WI38 (cell line): Measurements from ENCODE around the gene MCTP2.
A peak's percentile ranks its signal among the peaks of the same experiment; 100 is the strongest.

Source experiments
- H3K4me3 ChIP-seq: 2 replicates; pipeline ENCODE4 v1.5.1; 2011; ENCODE audit warnings: low read depth, mild to moderate bottlenecking, control low read depth, low read length
- TF ChIP-seq, protein P1 (sequence below): IDR thresholded peaks from 2 replicates; pipeline ENCODE4 v1.5.1; 2012; ENCODE audit warnings: low read depth, mild to moderate bottlenecking, control low read depth, low read length

The MCTP2 gene

DNA sequence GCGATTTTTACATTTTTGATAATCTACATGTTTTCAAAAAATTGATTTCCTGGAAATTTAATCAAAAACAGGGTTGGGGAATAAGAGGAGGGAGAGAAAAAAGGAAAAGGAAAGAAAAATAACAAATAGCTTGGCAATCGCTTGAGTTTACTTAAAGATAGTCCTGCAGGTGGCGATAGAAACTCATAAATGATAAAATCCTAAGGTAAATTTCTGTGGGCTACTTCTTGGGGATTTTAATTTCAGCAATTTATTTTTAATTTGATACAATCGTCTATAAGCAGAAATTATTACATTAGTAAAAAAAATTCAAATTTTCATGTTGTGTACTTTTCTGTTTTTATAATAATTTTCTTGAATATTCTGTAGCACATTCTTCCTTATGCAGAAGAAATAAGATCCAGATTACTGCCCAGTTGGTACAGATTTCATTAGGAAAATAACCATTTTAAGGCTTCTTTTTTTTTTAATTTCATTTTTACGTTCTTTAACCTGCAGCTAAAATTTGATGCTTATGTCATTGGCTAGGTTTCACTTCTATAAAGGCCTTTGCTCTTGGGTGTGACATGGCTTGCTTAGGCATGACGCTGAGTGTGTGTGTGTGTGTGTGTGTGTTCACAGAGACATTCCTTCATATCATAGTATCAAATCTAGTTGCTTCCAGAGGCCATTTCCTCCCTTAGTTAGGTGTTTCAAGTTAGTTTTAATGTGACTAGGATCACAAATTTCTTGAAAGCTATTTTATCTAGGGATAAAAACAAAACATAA, 181.8 kb downstream of the MCTP2 start:
- TF ChIP-seq, protein P1, sequence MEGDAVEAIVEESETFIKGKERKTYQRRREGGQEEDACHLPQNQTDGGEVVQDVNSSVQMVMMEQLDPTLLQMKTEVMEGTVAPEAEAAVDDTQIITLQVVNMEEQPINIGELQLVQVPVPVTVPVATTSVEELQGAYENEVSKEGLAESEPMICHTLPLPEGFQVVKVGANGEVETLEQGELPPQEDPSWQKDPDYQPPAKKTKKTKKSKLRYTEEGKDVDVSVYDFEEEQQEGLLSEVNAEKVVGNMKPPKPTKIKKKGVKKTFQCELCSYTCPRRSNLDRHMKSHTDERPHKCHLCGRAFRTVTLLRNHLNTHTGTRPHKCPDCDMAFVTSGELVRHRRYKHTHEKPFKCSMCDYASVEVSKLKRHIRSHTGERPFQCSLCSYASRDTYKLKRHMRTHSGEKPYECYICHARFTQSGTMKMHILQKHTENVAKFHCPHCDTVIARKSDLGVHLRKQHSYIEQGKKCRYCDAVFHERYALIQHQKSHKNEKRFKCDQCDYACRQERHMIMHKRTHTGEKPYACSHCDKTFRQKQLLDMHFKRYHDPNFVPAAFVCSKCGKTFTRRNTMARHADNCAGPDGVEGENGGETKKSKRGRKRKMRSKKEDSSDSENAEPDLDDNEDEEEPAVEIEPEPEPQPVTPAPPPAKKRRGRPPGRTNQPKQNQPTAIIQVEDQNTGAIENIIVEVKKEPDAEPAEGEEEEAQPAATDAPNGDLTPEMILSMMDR = 0 out of 2 replicates have a peak, but pooled peaks have one; percentile 2
- no peak overlapping the region for H3K4me3 ChIP-seq

- TF ChIP-seq, protein P1 = no peak
- H3K4me3 ChIP-seq = no peak overlapping the region
These were observed 183.6 kb downstream of the MCTP2 start for GRCh38 chr15:94414916-94415315.

DNA sequence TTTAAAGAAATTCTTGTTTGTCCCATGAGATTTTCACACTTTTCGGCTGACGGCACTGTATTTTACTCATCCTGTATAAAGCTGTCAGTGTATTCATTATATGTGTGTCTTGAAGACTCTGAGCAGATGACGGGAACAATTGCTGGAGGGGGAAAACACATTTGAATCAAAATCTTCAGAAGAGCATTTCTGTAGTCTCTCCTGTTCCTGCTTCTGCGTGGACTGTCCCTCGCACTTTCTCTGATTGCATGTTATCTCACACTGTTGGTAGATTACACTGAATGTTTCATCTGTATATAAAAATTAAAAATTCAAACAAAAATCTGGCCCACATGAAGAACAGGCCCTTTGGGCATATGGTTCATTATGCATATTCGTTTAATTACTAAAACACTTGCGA, 184.9 kb downstream of the MCTP2 start:
- TF ChIP-seq, protein P1 = no peak
- H3K4me3 ChIP-seq = no peak overlapping the region

- TF ChIP-seq, protein P1 = no peak
- no peak overlapping the region for H3K4me3 ChIP-seq
These were observed 185.5 kb downstream of the MCTP2 start for GRCh38 chr15:94416820-94417219.

DNA sequence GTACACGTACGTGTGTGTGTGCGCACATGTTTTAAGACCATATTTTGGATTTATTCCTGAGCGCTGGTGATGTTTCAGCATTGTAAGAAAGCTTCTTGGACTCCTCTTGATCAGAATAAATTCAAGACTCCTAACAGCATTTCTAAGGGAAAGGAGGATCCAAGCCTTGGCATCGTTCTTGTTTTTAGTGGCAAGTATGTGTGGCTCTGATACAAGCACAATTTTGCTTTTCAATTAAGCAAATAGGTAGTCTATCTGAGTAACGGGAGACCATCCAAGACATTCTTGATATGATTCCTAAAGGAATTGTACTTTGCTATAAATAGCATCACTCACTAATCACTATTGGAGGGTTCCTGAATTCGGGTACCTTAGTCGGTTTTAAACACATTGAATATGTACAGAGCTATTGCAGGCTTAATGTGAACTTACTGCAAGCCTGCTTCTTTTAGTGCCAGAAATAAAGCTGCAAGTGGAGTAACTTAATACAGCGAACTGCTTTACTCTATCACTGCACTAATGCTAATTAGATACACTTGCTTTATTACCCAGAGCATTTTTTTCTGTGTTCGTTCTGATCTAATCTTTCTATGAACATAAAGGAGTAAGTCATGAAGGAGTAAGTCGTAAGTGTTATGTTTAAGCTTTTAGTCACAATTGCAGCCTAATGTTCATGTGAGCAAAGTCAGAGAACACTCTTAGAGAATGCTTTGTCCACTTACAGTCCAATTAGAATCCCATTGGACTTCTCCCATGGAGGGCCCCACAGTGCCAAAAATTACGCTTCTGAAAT, 186.3 kb downstream of the MCTP2 start:
- TF ChIP-seq, protein P1 = no peak
- no peak overlapping the region for H3K4me3 ChIP-seq

DNA sequence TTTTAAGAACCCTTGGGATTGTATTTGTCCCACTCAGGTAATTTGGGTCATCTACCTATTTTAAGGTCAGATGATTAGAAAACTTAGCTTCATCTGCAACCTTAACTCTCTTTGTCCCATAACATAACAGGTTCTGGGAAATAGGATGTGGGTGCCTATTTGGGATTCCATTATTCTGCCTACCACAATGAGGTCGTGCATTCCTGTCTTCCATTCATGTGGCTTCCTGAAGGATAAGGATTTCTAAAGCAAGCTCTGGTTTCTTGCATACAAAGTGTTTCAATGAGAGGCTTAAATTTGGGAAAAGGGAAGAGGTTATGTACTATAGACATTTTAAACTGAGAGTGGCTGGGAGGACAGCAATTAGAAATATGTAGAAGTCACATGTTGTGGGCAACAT, 190.3 kb downstream of the MCTP2 start:
- H3K4me3 ChIP-seq = no peak overlapping the region
- TF ChIP-seq, protein P1 = no peak

- TF ChIP-seq, protein P1 = no peak
- no peak overlapping the region for H3K4me3 ChIP-seq
These were observed 200.9 kb downstream of the MCTP2 start for GRCh38 chr15:94432279-94432678.
